Measurements from ENCODE around the gene HOXB4.

HOXB4 gene

DNA sequence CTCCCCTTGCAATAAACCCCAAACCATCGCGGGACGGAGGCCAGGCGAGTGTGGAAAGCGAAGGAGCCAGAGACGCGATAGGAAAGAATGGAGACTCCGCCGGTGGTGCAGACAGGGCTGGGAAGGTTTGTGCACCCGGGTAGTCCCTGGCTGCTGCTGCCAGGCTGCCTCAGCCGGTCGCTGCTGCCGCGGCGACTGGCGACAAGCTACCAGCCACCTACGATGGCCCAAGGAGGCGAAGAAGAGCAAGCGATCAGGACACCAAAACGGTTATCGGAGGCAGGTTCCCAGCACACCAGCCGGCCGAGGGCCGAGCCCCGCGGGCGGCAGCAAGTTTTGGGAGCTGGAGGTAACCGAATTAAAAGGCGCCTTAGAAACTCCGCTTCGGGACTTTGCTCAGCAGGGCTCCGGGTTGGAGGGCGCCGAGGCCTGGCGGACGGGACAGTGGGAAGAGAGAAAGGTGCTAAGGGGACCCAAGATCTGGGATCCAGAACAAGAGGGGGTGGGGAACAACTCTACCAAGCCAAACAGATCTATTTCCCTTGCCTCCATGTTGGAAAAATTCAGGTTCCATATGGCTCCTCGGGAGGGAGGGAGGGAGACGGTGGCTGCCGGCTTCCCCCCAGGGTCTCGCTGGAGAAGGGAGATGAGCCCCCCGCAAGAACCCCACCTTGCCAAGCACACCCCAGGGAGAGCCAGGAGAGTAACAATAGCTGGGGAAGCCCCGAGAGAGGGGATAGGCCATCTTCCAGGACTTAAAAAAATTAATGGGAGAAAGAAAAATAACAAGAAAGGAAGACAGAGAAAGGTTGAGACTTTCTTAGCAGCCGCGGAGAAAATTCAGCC lies 23.5 kb downstream of the HOXB4 start:
- Histone ChIP-seq H3K9ac (ENCODE audit: low read length) (no peak overlapping the region), H3K9me2 (replicated peaks; ENCODE audit: insufficient read depth, low read length) (no peaks in the 10 kb centered on the region), H3F3A (ENCODE audit: insufficient read depth) (no peaks in the 10 kb centered on the region), H3K4me2 (ENCODE audit: low read depth, low read length, poor library complexity, severe bottlenecking) (no peak overlapping the region), H3K79me2 (ENCODE audit: insufficient read depth, low read length) (no peaks in the 10 kb centered on the region), H2AFZ (ENCODE audit: low read depth, low read length, severe bottlenecking) (no peak overlapping the region), H3K27me3 (ENCODE audit: low read length) (no peaks in the 10 kb centered on the region), H3K36me3 (ENCODE audit: low read length) (no peaks in the 10 kb centered on the region), H3K9me3 (ENCODE audit: insufficient read depth, low read length) (no peaks in the 10 kb centered on the region), H3K4me3 (ENCODE audit: insufficient read depth, low read length, poor library complexity, severe bottlenecking) (no peak overlapping the region), H4K20me1 (ENCODE audit: low read depth, low read length) (no peaks in the 10 kb centered on the region), H3K27ac (ENCODE audit: low read depth, low read length) (no peak overlapping the region)
- no peak for TF ChIP-seq EZH2phosphoT487 (conservative IDR thresholded peaks at IDR 0.05; ENCODE audit: low read length)
- TF ChIP-seq, protein P1, sequence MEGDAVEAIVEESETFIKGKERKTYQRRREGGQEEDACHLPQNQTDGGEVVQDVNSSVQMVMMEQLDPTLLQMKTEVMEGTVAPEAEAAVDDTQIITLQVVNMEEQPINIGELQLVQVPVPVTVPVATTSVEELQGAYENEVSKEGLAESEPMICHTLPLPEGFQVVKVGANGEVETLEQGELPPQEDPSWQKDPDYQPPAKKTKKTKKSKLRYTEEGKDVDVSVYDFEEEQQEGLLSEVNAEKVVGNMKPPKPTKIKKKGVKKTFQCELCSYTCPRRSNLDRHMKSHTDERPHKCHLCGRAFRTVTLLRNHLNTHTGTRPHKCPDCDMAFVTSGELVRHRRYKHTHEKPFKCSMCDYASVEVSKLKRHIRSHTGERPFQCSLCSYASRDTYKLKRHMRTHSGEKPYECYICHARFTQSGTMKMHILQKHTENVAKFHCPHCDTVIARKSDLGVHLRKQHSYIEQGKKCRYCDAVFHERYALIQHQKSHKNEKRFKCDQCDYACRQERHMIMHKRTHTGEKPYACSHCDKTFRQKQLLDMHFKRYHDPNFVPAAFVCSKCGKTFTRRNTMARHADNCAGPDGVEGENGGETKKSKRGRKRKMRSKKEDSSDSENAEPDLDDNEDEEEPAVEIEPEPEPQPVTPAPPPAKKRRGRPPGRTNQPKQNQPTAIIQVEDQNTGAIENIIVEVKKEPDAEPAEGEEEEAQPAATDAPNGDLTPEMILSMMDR (IDR thresholded peaks at IDR 0.05; ENCODE audit: insufficient read depth, low read length, poor library complexity, severe bottlenecking) = no peak

DNA sequence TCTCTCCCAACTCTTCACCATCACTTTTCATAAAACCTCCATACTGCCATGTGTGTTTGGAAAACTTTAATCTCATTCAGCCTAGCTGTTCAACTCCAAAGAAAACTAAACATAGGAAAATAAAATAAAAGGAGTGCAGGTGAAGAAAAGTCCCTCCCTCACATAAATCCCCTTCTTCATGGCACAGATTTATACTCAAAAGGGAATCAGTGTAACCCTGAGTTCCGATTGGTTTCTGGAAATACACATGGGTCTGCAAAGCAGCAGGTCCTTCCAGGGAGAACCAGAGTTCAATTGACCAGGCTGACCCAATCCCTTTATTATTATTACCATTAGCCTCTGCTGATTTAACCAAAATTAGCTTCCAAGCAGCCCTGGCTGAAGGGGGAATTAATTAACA lies 24.3 kb downstream of the HOXB4 start:
- H3K79me2 ChIP-seq (ENCODE audit: insufficient read depth, low read length) = no peaks in the 10 kb centered on the region
- H3K4me2 ChIP-seq (ENCODE audit: low read depth, low read length, poor library complexity, severe bottlenecking) = no peak overlapping the region
- no peak overlapping the region for H3K4me3 ChIP-seq (ENCODE audit: insufficient read depth, low read length, poor library complexity, severe bottlenecking)
- no peaks in the 10 kb centered on the region for H4K20me1 ChIP-seq (ENCODE audit: low read depth, low read length)
- H3K9ac ChIP-seq (ENCODE audit: low read length) = no peak overlapping the region
- H3F3A ChIP-seq (ENCODE audit: insufficient read depth) = no peaks in the 10 kb centered on the region
- H3K9me3 ChIP-seq (ENCODE audit: insufficient read depth, low read length) = no peaks in the 10 kb centered on the region
- H3K27ac ChIP-seq (ENCODE audit: low read depth, low read length) = no peak overlapping the region
- H3K27me3 ChIP-seq (ENCODE audit: low read length) = no peaks in the 10 kb centered on the region
- no peaks in the 10 kb centered on the region for H3K9me2 ChIP-seq (replicated peaks; ENCODE audit: insufficient read depth, low read length)
- H2AFZ ChIP-seq (ENCODE audit: low read depth, low read length, severe bottlenecking) = no peak overlapping the region
- TF ChIP-seq, protein P1 (IDR thresholded peaks at IDR 0.05; ENCODE audit: insufficient read depth, low read length, poor library complexity, severe bottlenecking) = no peak
- no peak for TF ChIP-seq EZH2phosphoT487 (conservative IDR thresholded peaks at IDR 0.05; ENCODE audit: low read length)
- no peaks in the 10 kb centered on the region for H3K36me3 ChIP-seq (ENCODE audit: low read length)

DNA sequence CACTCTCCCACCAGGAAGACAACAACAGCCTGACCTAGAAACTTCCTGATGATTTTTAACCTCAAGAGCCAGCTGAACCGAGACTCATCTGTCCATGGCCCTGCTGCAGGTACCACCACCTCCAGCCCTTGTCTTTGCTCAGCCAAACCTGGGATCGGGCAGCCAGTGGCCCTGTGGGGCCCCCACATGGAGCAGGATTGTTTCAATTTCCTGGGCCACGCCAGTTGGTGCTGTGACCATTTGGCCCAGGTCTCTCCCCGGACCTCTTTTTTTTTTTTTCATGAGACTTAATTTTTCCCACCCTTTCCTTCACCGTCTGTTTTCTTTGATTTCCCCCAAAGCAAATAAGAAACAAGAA lies 25.0 kb downstream of the HOXB4 start:
- Histone ChIP-seq H3K9me2 (replicated peaks; ENCODE audit: insufficient read depth, low read length) (no peaks in the 10 kb centered on the region), H3K9ac (ENCODE audit: low read length) (no peak overlapping the region), H3K4me2 (ENCODE audit: low read depth, low read length, poor library complexity, severe bottlenecking) (no peak overlapping the region), H4K20me1 (ENCODE audit: low read depth, low read length) (no peaks in the 10 kb centered on the region), H3K36me3 (ENCODE audit: low read length) (no peaks in the 10 kb centered on the region), H3K79me2 (ENCODE audit: insufficient read depth, low read length) (no peaks in the 10 kb centered on the region), H3K4me3 (ENCODE audit: insufficient read depth, low read length, poor library complexity, severe bottlenecking) (no peak overlapping the region), H3K9me3 (ENCODE audit: insufficient read depth, low read length) (no peaks in the 10 kb centered on the region), H3K27ac (ENCODE audit: low read depth, low read length) (no peak overlapping the region), H3K27me3 (ENCODE audit: low read length) (no peaks in the 10 kb centered on the region), H2AFZ (ENCODE audit: low read depth, low read length, severe bottlenecking) (no peak overlapping the region), H3F3A (ENCODE audit: insufficient read depth) (no peaks in the 10 kb centered on the region)
- no peak for TF ChIP-seq EZH2phosphoT487 (conservative IDR thresholded peaks at IDR 0.05; ENCODE audit: low read length)
- TF ChIP-seq, protein P1 (IDR thresholded peaks at IDR 0.05; ENCODE audit: insufficient read depth, low read length, poor library complexity, severe bottlenecking) = no peak
